AG09319 (cell line): Measurements from ENCODE around the gene YES1.
"Not testable (repeated sequence)": the region's sequence is repeated elsewhere in the genome, so short reads cannot be mapped to it uniquely, and the experiment has no call there.

ENCODE experiments used
- DNase-seq: peaks from one replicate; pipeline ENCODE4 v3.0.0-alpha.2; 2010; ENCODE audit warnings: low read depth; ENCODE audit errors: extremely low read depth
- CTCF ChIP-seq: IDR thresholded peaks from 2 replicates; pipeline ENCODE4 v1.5.1; 2011; ENCODE audit warnings: low read depth, mild to moderate bottlenecking, inconsistent platforms, low read length, moderate library complexity

The YES1 gene

GRCh38 chr18:811182-811891, 705 bp downstream of the YES1 start:
- no peak for TF ChIP-seq CTCF

GRCh38 chr18:809985-810642, 1.9 kb downstream of the YES1 start:
- no peak for DNase-seq
- TF ChIP-seq CTCF = no peak

More at GRCh38 chr18:811182-811891, 705 bp downstream of the YES1 start:
- DNase-seq = no peak

- DNase-seq = not testable (repeated sequence)
Measured at GRCh38 chr18:809228-809627, 2.8 kb downstream of the YES1 start.

- DNase-seq = no peak
- no peak for TF ChIP-seq CTCF
Measured at GRCh38 chr18:808502-808901, 3.5 kb downstream of the YES1 start.

- DNase-seq = no peak
- TF ChIP-seq CTCF = no peak
Measured at GRCh38 chr18:808086-808485, 4.0 kb downstream of the YES1 start.

- DNase-seq = no peak
Measured at GRCh38 chr18:805755-806110, 6.3 kb downstream of the YES1 start.

GRCh38 chr18:805008-805754, 6.9 kb downstream of the YES1 start:
- TF ChIP-seq CTCF = no peak
- DNase-seq = no peak

More at GRCh38 chr18:805755-806110, 6.3 kb downstream of the YES1 start:
- TF ChIP-seq CTCF = no peak
